Measurements from ENCODE around the gene HIGD1B. TPM values are rescaled to one million over a fixed set of nuclear protein-coding genes. Genes with fewer than 3 reads are reported as not detected.

Gene HIGD1B
- total RNA-seq, 1 donor from 2014 or later = not detected

- Mint-ChIP-seq H3K27me3 (ENCODE audit: low read depth) (no peaks in the 10 kb centered on the region), H3K27ac (ENCODE audit: unreplicated experiment) (peak overlapping the region; percentile 32), H3K36me3 (ENCODE audit: low read depth) (peaks cover 7% of the 10 kb centered on the region), H3K4me1 (no peaks in the 10 kb centered on the region), H3K9me3 (no peaks in the 10 kb centered on the region), H3K4me3 (no peak overlapping the region)
- no peak for TF ChIP-seq CTCF (conservative IDR thresholded peaks at IDR 0.05)
- no peak for DNase-seq (ENCODE audit: low read depth, low spot score)
Measured at GRCh38 chr17:44887016-44887415, 39.3 kb downstream of the HIGD1B start.

GRCh38 chr17:44887971-44888954 is 40.6 kb downstream of the HIGD1B start:
- H3K9me3 Mint-ChIP-seq = no peaks in the 10 kb centered on the region
- H3K4me3 Mint-ChIP-seq = no peak overlapping the region
- no peak overlapping the region for H3K27ac Mint-ChIP-seq (ENCODE audit: unreplicated experiment)
- DNase-seq (ENCODE audit: low read depth, low spot score) = no peak
- no peaks in the 10 kb centered on the region for H3K4me1 Mint-ChIP-seq
- H3K27me3 Mint-ChIP-seq (ENCODE audit: low read depth) = no peaks in the 10 kb centered on the region
- peaks cover 5% of the 10 kb centered on the region for H3K36me3 Mint-ChIP-seq (ENCODE audit: low read depth)
- TF ChIP-seq CTCF (conservative IDR thresholded peaks at IDR 0.05) = no peak

- Mint-ChIP-seq H3K4me3 (no peak overlapping the region), H3K9me3 (no peaks in the 10 kb centered on the region), H3K4me1 (no peaks in the 10 kb centered on the region), H3K27me3 (ENCODE audit: low read depth) (no peaks in the 10 kb centered on the region), H3K36me3 (ENCODE audit: low read depth) (peaks cover 3% of the 10 kb centered on the region), H3K27ac (ENCODE audit: unreplicated experiment) (no peak overlapping the region)
- no peak for TF ChIP-seq CTCF (conservative IDR thresholded peaks at IDR 0.05)
- DNase-seq (ENCODE audit: low read depth, low spot score) = no peak
Measured at GRCh38 chr17:44889003-44889402, 41.3 kb downstream of the HIGD1B start.

GRCh38 chr17:44892250-44892649 is 44.6 kb downstream of the HIGD1B start:
- H3K4me3 Mint-ChIP-seq = no peak overlapping the region
- no peak overlapping the region for H3K27ac Mint-ChIP-seq (ENCODE audit: unreplicated experiment)
- DNase-seq (ENCODE audit: low read depth, low spot score) = no peak
- peaks cover 3% of the 10 kb centered on the region for H3K4me1 Mint-ChIP-seq
- peaks cover 5% of the 10 kb centered on the region for H3K36me3 Mint-ChIP-seq (ENCODE audit: low read depth)
- H3K27me3 Mint-ChIP-seq (ENCODE audit: low read depth) = no peaks in the 10 kb centered on the region
- H3K9me3 Mint-ChIP-seq = no peaks in the 10 kb centered on the region
- TF ChIP-seq CTCF (conservative IDR thresholded peaks at IDR 0.05) = no peak

GRCh38 chr17:44894642-44895041 is 47.0 kb downstream of the HIGD1B start:
- TF ChIP-seq CTCF (conservative IDR thresholded peaks at IDR 0.05) = no peak
- peaks cover 15% of the 10 kb centered on the region for H3K4me1 Mint-ChIP-seq
- no peaks in the 10 kb centered on the region for H3K9me3 Mint-ChIP-seq
- peak overlapping the region; percentile 28 for H3K4me3 Mint-ChIP-seq
- peaks cover 5% of the 10 kb centered on the region for H3K36me3 Mint-ChIP-seq (ENCODE audit: low read depth)
- H3K27me3 Mint-ChIP-seq (ENCODE audit: low read depth) = no peaks in the 10 kb centered on the region
- no peak for DNase-seq (ENCODE audit: low read depth, low spot score)
- no peak overlapping the region for H3K27ac Mint-ChIP-seq (ENCODE audit: unreplicated experiment)
